GM21825 (cell line): ENCODE results near the gene TIA1.
A peak's percentile ranks its signal among the peaks of the same experiment; 100 is the strongest.
"Not testable (repeated sequence)": the region's sequence is repeated elsewhere in the genome, so short reads cannot be mapped to it uniquely, and the experiment has no call there.

Experiments
- ATAC-seq: cut with Tn5 transposase; IDR thresholded peaks from one replicate; pipeline ENCODE4 v1.9.1; 2021; ENCODE audit warnings: mild to moderate bottlenecking, moderate library complexity; ENCODE audit not compliant: unreplicated experiment

The TIA1 gene

DNA sequence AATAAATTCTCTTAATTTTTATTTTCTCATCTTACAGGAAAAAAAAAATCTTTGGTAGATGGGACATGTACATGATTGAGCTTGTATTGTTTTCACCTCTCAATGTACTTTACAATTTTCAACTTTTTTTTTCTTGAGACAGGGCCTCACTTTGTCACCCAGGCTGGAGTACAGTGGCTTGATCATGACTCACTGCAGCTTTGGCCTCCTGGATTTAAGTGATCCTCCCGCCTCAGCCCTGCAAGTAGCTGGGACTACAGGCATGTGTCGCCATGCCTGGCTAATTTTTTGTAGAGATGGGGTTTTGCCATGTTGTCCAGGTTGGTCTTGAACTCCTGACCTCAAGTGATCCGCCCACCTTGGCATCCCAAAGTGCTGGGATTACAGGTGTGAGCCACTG, 25.1 kb downstream of the TIA1 start:
- not testable (repeated sequence) for ATAC-seq

- ATAC-seq = no peak
These were observed 33.4 kb downstream of the TIA1 start for GRCh38 chr2:70214953-70215549.

DNA sequence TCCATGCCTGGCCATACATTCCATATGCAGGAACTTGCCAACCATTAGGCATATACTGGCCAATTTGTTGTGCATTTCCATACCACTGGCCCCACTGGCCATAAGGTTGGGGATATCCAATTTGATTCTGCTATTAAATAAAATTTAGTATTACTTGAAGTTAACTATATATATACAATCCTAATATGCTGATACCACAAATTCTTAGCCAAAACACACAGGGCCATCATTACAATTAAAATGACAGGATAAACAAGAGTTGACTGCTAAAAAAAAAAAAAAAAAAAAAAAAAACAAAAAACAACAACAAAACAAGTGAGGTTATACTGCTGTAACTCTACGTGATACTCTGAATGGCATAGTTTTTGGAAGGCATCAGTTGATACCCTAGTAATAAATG, 34.1 kb downstream of the TIA1 start:
- ATAC-seq = no peak

- no peak for ATAC-seq
These were observed 36.0 kb downstream of the TIA1 start for GRCh38 chr2:70212298-70212932.

DNA sequence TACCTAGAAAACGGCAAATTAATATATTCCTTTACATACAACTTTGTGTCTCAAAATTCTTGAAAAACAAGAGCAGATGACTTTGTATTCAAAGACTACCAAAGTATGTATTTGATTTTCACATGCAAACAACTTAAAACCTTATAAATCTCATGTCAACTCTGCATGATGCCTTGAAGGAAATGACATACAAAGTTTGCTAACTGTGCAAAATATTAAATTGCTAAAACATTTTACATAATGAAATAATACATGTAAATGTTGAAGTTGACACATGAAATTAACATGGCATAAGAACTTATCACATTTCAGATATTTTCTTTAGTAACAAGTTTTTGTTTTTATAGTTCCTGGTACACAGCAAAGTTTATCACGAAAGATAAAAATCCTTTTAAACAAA, 36.8 kb downstream of the TIA1 start:
- no peak for ATAC-seq

DNA sequence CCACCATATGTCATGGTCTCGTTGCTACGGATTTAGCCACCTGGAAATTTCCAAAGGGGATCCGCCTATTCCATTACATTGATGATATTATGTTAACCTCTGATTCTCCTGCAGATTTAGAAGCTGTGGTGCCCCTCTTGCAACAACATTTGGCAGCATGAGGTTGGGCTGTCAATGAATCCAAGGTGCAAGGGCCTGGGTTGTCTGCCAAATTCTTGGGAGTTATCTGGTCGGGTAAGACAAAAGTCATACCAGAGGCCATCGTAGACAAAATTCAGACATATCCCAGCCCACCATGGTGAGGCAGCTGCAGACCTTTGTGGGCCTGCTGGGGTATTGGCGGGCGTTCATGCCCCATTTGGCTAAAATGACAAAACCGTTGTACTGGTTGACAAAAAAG, 44.0 kb downstream of the TIA1 start:
- no peak for ATAC-seq

- ATAC-seq = no peak
These were observed 45.3 kb downstream of the TIA1 start for GRCh38 chr2:70203086-70203485.

GRCh38 chr2:70202236-70202806, 46.1 kb downstream of the TIA1 start:
- no peak for ATAC-seq

DNA sequence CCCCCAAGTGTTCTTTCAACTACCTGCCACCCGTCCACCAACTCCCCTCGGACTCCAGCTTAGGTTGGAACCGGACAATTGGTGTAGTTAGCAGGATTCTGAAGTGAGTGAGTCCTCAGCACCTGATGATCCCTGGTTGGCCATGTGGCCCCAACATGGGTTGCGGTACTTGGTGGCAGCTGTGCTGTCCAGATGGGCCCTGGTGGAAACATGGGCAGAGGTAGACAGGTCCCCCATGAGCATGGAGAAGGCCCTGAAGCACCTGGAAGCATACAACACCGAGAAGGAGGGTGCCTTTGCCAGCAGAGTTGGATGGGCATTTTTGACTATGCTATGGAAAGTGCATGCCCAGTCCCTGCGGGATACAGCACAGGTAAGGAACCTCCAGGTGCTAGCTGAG, 46.6 kb downstream of the TIA1 start:
- no peak for ATAC-seq

GRCh38 chr2:70201225-70201768, 47.1 kb downstream of the TIA1 start:
- ATAC-seq = no peak

- no peak for ATAC-seq
These were observed 49.0 kb downstream of the TIA1 start for GRCh38 chr2:70199320-70199864.

GRCh38 chr2:70192516-70192915, 55.9 kb downstream of the TIA1 start:
- ATAC-seq = no peak

GRCh38 chr2:70191244-70191735, 57.1 kb downstream of the TIA1 start:
- no peak for ATAC-seq

- ATAC-seq = peak; percentile 86
These were observed 57.8 kb downstream of the TIA1 start, which contains the start of gene C2orf42 for GRCh38 chr2:70190418-70191243. Gene C2orf42 (minus strand): TSS chr2:70191019. CDS start chr2:70181985, 9,034 bp downstream.

GRCh38 chr2:70188460-70188859, 60.0 kb downstream of the TIA1 start:
- ATAC-seq = no peak

DNA sequence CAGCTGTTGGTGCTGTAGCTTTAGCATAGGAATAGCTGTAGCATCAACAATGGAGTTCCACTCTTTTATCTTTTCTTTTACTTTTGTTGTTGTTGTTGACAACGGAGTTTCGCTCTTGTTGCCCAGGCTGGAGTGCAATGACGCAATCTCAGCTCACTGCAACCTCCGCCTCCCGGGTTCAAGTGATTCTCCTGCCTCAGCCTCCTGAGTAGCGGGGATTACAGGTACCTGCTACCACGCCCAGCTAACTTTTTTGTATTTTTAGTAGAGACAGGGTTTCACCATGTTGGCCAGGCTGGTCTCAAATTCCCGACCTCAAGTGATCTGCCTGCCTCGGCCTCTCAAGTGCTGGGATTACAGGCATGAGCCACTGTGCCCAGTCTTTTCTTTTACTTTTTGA, 61.3 kb downstream of the TIA1 start:
- not testable (repeated sequence) for ATAC-seq

- ATAC-seq = no peak
These were observed 65.7 kb downstream of the TIA1 start for GRCh38 chr2:70182689-70183088.

- peak; percentile 69 for ATAC-seq
These were observed 67.0 kb downstream of the TIA1 start for GRCh38 chr2:70181363-70181956.

DNA sequence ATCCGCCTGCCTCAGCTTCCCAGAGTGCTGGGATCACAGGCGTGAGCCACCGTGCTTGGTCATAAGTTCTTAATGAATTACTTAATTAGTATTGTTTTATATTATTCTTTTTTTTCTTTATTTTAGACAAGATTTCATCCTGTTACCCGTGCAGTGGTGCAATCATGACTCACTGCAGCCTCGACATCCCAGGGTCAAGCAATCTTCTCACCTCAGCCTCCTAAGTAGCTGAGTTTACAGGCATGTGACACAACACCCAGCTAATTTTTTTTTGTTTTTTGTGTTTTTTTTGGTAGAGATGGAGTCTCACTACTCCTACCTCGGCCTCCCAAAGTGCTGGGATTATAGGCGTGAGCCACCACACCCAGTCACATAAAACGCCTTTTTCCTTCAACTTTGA, 74.9 kb downstream of the TIA1 start:
- no peak for ATAC-seq

DNA sequence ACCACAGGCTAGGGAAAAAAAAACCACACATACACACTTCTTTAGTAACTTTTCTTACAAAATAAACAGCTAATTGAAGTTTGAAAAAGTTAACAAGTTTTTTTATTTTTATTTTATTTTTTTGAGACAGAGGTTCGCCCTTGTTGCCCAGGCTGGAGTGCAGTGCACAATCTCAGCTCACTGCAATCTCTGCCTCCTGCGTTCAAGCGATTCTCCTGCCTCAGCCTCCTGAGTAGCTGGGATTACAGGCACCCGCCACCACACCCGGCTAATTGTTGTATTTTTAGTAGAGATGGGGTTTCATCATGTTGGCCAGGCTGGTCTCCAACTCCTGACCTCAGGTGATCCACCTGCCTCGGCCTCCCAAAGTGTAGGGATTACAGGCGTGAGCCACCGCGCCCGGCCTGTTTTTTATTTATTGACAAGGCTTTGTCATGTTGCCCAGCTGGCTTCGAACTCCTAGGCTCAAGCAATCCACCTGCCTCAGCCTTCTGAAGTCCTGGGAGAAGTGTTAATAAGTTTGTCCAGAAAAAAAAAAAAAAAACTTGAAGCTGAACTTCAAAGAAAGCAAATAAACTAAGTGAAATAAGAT, 78.7 kb downstream of the TIA1 start:
- not testable (repeated sequence) for ATAC-seq
